DOHH2 (cell line): ENCODE measurements around the gene PDZK1IP1.

ENCODE experiments used
- H3F3A ChIP-seq: fragments of 200-600 bp; sonication (generic), shearing (Covaris generic); 2 replicates; pipeline ENCODE4 v1.6.0; 2016; ENCODE audit warnings: antibody characterized with exemption, mild to moderate bottlenecking; ENCODE audit not compliant: control insufficient read depth, insufficient read depth
- H3K27ac ChIP-seq: fragments of 200-600 bp; sonication (generic); 2 replicates; pipeline ENCODE4 v1.5.1; 2014; ENCODE audit warnings: low read depth, mild to moderate bottlenecking, low read length, moderate library complexity
- H3K27me3 ChIP-seq: fragments of 200-600 bp; sonication (generic); 2 replicates; pipeline ENCODE4 v1.6.1; 2014; ENCODE audit warnings: mild to moderate bottlenecking, low read length, mixed read lengths; ENCODE audit not compliant: control insufficient read depth
- H3K36me3 ChIP-seq: fragments of 200-600 bp; sonication (generic); 2 replicates; pipeline ENCODE4 v1.6.1; 2014; ENCODE audit warnings: mild to moderate bottlenecking, low read length, moderate library complexity, mixed read lengths; ENCODE audit not compliant: control insufficient read depth
- H3K4me1 ChIP-seq: fragments of 200-600 bp; sonication (generic); 2 replicates; pipeline ENCODE4 v1.6.1; 2014; ENCODE audit warnings: mild to moderate bottlenecking, low read length, mixed read lengths; ENCODE audit not compliant: control insufficient read depth
- H3K4me2 ChIP-seq: fragments of 200-600 bp; sonication (generic); 2 replicates; pipeline ENCODE4 v1.6.0; 2014; ENCODE audit warnings: mild to moderate bottlenecking, low read length, moderate library complexity
- H3K4me3 ChIP-seq: fragments of 200-600 bp; sonication (generic); 2 replicates; pipeline ENCODE4 v1.5.1; 2014; ENCODE audit warnings: mild to moderate bottlenecking, low read length, mixed read lengths
- H3K79me2 ChIP-seq: fragments of 200-600 bp; sonication (generic); 2 replicates; pipeline ENCODE4 v1.6.1; 2014; ENCODE audit warnings: mild to moderate bottlenecking, low read length, mixed read lengths; ENCODE audit not compliant: control insufficient read depth
- H3K9me2 ChIP-seq: fragments of 200-600 bp; sonication (generic); replicated peaks from 2 replicates; pipeline ENCODE4 v1.6.1; 2014; ENCODE audit warnings: mild to moderate bottlenecking, low read length, mixed read lengths; ENCODE audit not compliant: control insufficient read depth
- H3K9me3 ChIP-seq: fragments of 200-600 bp; sonication (generic); 2 replicates; pipeline ENCODE4 v1.6.1; 2014; ENCODE audit warnings: antibody characterized with exemption, low read length, mixed read lengths; ENCODE audit not compliant: control insufficient read depth, insufficient read depth
- H4K20me1 ChIP-seq: fragments of 200-600 bp; sonication (generic); 2 replicates; pipeline ENCODE4 v1.6.0; 2014; ENCODE audit warnings: low read depth, mild to moderate bottlenecking, antibody characterized with exemption, low read length, moderate library complexity; ENCODE audit not compliant: control insufficient read depth, insufficient read depth
- CTCF ChIP-seq: fragments of 200-600 bp; sonication (generic); IDR thresholded peaks from one replicate; pipeline ENCODE4 v1.5.1; 2014; ENCODE audit warnings: antibody characterized with exemption, mild to moderate bottlenecking, low read depth, low read length; ENCODE audit not compliant: poor library complexity, severe bottlenecking
- EZH2phosphoT487 ChIP-seq: fragments of 200-600 bp; sonication (generic); IDR thresholded peaks from 2 replicates; pipeline ENCODE4 v1.6.1; 2017; ENCODE audit warnings: borderline replicate concordance, mild to moderate bottlenecking, antibody characterized with exemption, low read length, moderate library complexity, mixed read lengths

The PDZK1IP1 gene

GRCh38 chr1:47209725-47210325 lies 20.0 kb upstream of the PDZK1IP1 start:
- Histone ChIP-seq H3K9me3 (no peaks in the 10 kb centered on the region), H3K36me3 (no peaks in the 10 kb centered on the region), H3K4me3 (no peak overlapping the region), H3K27ac (no peak overlapping the region), H4K20me1 (no peaks in the 10 kb centered on the region), H3K79me2 (no peaks in the 10 kb centered on the region), H3K4me1 (peaks cover 13% of the 10 kb centered on the region), H3K27me3 (no peaks in the 10 kb centered on the region), H3K9me2 (no peaks in the 10 kb centered on the region), H3K4me2 (no peak overlapping the region), H3F3A (no peaks in the 10 kb centered on the region)
- TF ChIP-seq CTCF: no peak
- TF ChIP-seq EZH2phosphoT487: no peak

- Histone ChIP-seq H3F3A (no peaks in the 10 kb centered on the region), H3K4me2 (no peak overlapping the region), H3K9me3 (no peaks in the 10 kb centered on the region), H3K79me2 (no peaks in the 10 kb centered on the region), H4K20me1 (no peaks in the 10 kb centered on the region), H3K27me3 (no peaks in the 10 kb centered on the region), H3K27ac (no peak overlapping the region), H3K4me3 (no peak overlapping the region), H3K4me1 (peaks cover 15% of the 10 kb centered on the region), H3K36me3 (no peaks in the 10 kb centered on the region), H3K9me2 (no peaks in the 10 kb centered on the region)
- TF ChIP-seq EZH2phosphoT487 (no peak), CTCF (no peak)
Measured at GRCh38 chr1:47209091-47209490, 19.3 kb upstream of the PDZK1IP1 start.

- TF ChIP-seq CTCF (no peak), EZH2phosphoT487 (no peak)
- Histone ChIP-seq H3K9me2 (no peaks in the 10 kb centered on the region), H4K20me1 (no peaks in the 10 kb centered on the region), H3K36me3 (no peaks in the 10 kb centered on the region), H3K4me3 (no peak overlapping the region), H3K4me1 (peaks cover 22% of the 10 kb centered on the region), H3K4me2 (no peak overlapping the region), H3K27me3 (no peaks in the 10 kb centered on the region), H3K27ac (no peak overlapping the region), H3K79me2 (no peaks in the 10 kb centered on the region), H3F3A (no peaks in the 10 kb centered on the region), H3K9me3 (no peaks in the 10 kb centered on the region)
Measured at GRCh38 chr1:47208374-47208850, 18.6 kb upstream of the PDZK1IP1 start.
